K562 (cell line): ENCODE data around the gene ZBTB16. TPM values are rescaled to one million over a fixed set of nuclear protein-coding genes. Genes with fewer than 3 reads are reported as not detected.

Experiments used
- ATAC-seq: fragments of 200-7000 bp; cut with Tn5 transposase; 3 replicates; pipeline ENCODE4 v1.9.1; 2020; ENCODE audit warnings: moderate library complexity
- BruUV-seq: library from RNA; stranded (reverse); fragments of 400-500 nt; replicated peaks from 2 replicates; lab custom pipeline; 2021; lab: Mats Ljungman, UMichigan
- CTCF ChIA-PET: fragments of 300-600 bp; formaldehyde crosslinking; extraction: SDS; loops from one replicate; lab custom pipeline; 2021; ENCODE audit warnings: low intra/inter-chr PET ratio; lab: Yijun Ruan, JAX
- POLR2A ChIA-PET: fragments of 300-600, 350-650 bp; sonication (Branson Sonifier 250); formaldehyde crosslinking; extraction: SDS; loops from one replicate; lab custom pipeline; 2021; ENCODE audit warnings: antibody characterized with exemption, inconsistent platforms; lab: Yijun Ruan, JAX
- DNase-seq, 4 experiments: peaks; one replicate each; pipeline versions ENCODE4 v3.0.0 to v3.0.0-alpha.2; 2011 to 2018; ENCODE audit warnings: low spot score in 3 of 4, mixed read lengths in 3 of 4; ENCODE audit errors: extremely low read depth in 1 of 4
- FAIRE-seq: peaks from 2 replicates; lab custom pipeline; 2011; peaks lifted over from hg19 to GRCh38; lab: Jason Lieb, UNC
- H2AFZ ChIP-seq: 2 replicates; pipeline ENCODE4 v1.6.0; 2011; ENCODE audit warnings: low read depth, low read length, control low read depth, inconsistent platforms
- H3K27ac ChIP-seq: fragments of 200-600 bp; 3 replicates; pipeline ENCODE4 v1.8.0; 2011; ENCODE audit warnings: low read depth, mild to moderate bottlenecking, control low read depth, inconsistent platforms, low read length, moderate library complexity, mixed read lengths; ENCODE audit errors: extremely low read depth
- H3K27me3 ChIP-seq, 2 experiments: fragments of 300-600 bp in 1 of 2; 2 replicates in 1 of 2; 3 replicates in 1 of 2; pipeline versions ENCODE4 v1.6.0 to v1.8.0; 2011; ENCODE audit warnings: inconsistent platforms in 2 of 2, low read length in 2 of 2, mild to moderate bottlenecking in 1 of 2, mixed read lengths in 1 of 2, moderate library complexity in 1 of 2; ENCODE audit not compliant: control insufficient read depth in 2 of 2, insufficient read depth in 2 of 2
- H3K36me3 ChIP-seq: fragments of 300-600 bp; 3 replicates; pipeline ENCODE4 v1.8.0; 2011; ENCODE audit warnings: mild to moderate bottlenecking, low read length, inconsistent platforms; ENCODE audit not compliant: control insufficient read depth, insufficient read depth
- H3K4me1 ChIP-seq, 2 experiments: fragments of 200-600 bp in 1 of 2; replicated peaks in 1 of 2; 2 replicates in 1 of 2; 3 replicates in 1 of 2; pipeline versions ENCODE4 v1.5.1 to v1.8.0; 2011; ENCODE audit warnings: inconsistent platforms in 2 of 2, low read length in 2 of 2, mild to moderate bottlenecking in 1 of 2, mixed read lengths in 1 of 2, moderate library complexity in 1 of 2; ENCODE audit not compliant: control insufficient read depth in 2 of 2, insufficient read depth in 2 of 2
- H3K4me2 ChIP-seq: 2 replicates; pipeline ENCODE4 v1.6.1; 2011; ENCODE audit warnings: low read length, control low read depth, inconsistent platforms, mixed read lengths; ENCODE audit not compliant: insufficient read depth
- H3K4me3 ChIP-seq: fragments of 200-600 bp; sonication (generic), shearing (Covaris generic); 2 replicates; pipeline ENCODE4 v1.5.1; 2016; ENCODE audit warnings: control low read depth, inconsistent platforms
- H3K79me2 ChIP-seq: fragments of 200-600 bp; 3 replicates; pipeline ENCODE4 v1.8.0; 2011; ENCODE audit warnings: low read length, inconsistent platforms; ENCODE audit not compliant: control insufficient read depth, insufficient read depth
- H3K9ac ChIP-seq, 2 experiments: 2 replicates each; pipeline versions ENCODE4 v1.6.0 to v1.6.1; 2011; ENCODE audit warnings: low read depth in 2 of 2, low read length in 2 of 2, control low read depth in 1 of 2, inconsistent platforms in 1 of 2, mild to moderate bottlenecking in 1 of 2, mixed read lengths in 1 of 2; ENCODE audit not compliant: insufficient read depth in 1 of 2
- H3K9me1 ChIP-seq: one replicate; pipeline ENCODE4 v1.6.0; 2011; ENCODE audit warnings: inconsistent platforms, mild to moderate bottlenecking, low read length, moderate library complexity; ENCODE audit not compliant: control insufficient read depth, insufficient read depth
- H3K9me3 ChIP-seq: replicated peaks from 2 replicates; pipeline ENCODE4 v1.5.1; 2011; ENCODE audit warnings: low read depth, low read length, inconsistent platforms; ENCODE audit not compliant: control insufficient read depth, insufficient read depth
- H4K20me1 ChIP-seq: replicated peaks from 2 replicates; pipeline ENCODE4 v1.6.1; 2011; ENCODE audit warnings: low read length, inconsistent platforms, mixed read lengths; ENCODE audit not compliant: control insufficient read depth, insufficient read depth
- ARNT ChIP-seq, 2 experiments: fragments of 450-650 bp; IDR thresholded peaks; 2 replicates each; pipeline ENCODE4 v1.6.1; 2016; ENCODE audit warnings: mild to moderate bottlenecking in 1 of 2
- ETV1 ChIP-seq: fragments of 450-650 bp; conservative IDR thresholded peaks from 2 replicates; pipeline ENCODE4 v1.6.1; 2016; ENCODE audit warnings: missing genetic modification characterization, control low read depth, low read depth, missing compliant biosample characterization
- HNRNPLL ChIP-seq: fragments of 200-400 bp; formaldehyde crosslinking; IDR thresholded peaks from 2 replicates; pipeline ENCODE4 v1.6.1; 2017; ENCODE audit warnings: low read length, low read depth, mild to moderate bottlenecking; ENCODE audit not compliant: poor library complexity, severe bottlenecking
- MAFF ChIP-seq: IDR thresholded peaks from 2 replicates; pipeline ENCODE4 v1.6.1; 2012; ENCODE audit warnings: low read length, improper control_type of control experiment
- MAX ChIP-seq: sonication (generic); formaldehyde crosslinking; IDR thresholded peaks from 2 replicates; pipeline ENCODE4 v1.9.0; 2022; ENCODE audit warnings: mild to moderate bottlenecking, missing genetic modification reagents
- PHB ChIP-seq: fragments of 250-450 bp; sonication (Bioruptor Pico); IDR thresholded peaks from 2 replicates; pipeline ENCODE4 v1.5.0; 2021
- SNRNP70 ChIP-seq: fragments of 200-400 bp; formaldehyde crosslinking; optimal IDR thresholded peaks from 2 replicates; pipeline ENCODE3; 2017; ENCODE audit warnings: low read depth, low read length
- SRSF9 ChIP-seq: fragments of 200-400 bp; formaldehyde crosslinking; IDR thresholded peaks from 2 replicates; pipeline ENCODE4 v1.6.1; 2017; ENCODE audit warnings: low read depth, low read length, borderline replicate concordance
- TAF15 ChIP-seq: fragments of 200-400 bp; formaldehyde crosslinking; IDR thresholded peaks from 2 replicates; pipeline ENCODE4 v1.6.1; 2017; ENCODE audit warnings: mild to moderate bottlenecking, low read depth, low read length, moderate library complexity
- WHSC1 ChIP-seq: IDR thresholded peaks from one replicate; pipeline ENCODE4 v1.6.1; 2012; ENCODE audit warnings: low read length, control low read depth, inconsistent platforms
- ZNF695 ChIP-seq: fragments of 450-650 bp; formaldehyde crosslinking; IDR thresholded peaks from 2 replicates; pipeline ENCODE4 v1.4.0; 2020; ENCODE audit warnings: mild to moderate bottlenecking, moderate library complexity
- ZNF830 ChIP-seq: fragments of 250-450 bp; sonication (Bioruptor Pico); IDR thresholded peaks from 2 replicates; pipeline ENCODE4 v1.5.0; 2021; ENCODE audit warnings: mild to moderate bottlenecking
- WGBS: fragments of 100-300 bp; shearing (Covaris generic); methylation state at CpG from one replicate; pipeline ENCODE4 v1.1.6; 2016; ENCODE audit warnings: low coverage, mixed read lengths; ENCODE audit not compliant: insufficient coverage; ENCODE audit errors: missing lambda C conversion rate; 5-methylcytosine and 5-hydroxymethylcytosine counted together
- in situ Hi-C: fragments of 300-500 bp; cut with MboI; formaldehyde crosslinking; loops from 4 replicates; pipeline ENCODE4 v1.15.0; 2018; ENCODE audit warnings: inconsistent platforms, mixed read lengths
- intact Hi-C: fragments of 100-400 bp; cut with micrococcal nuclease; formaldehyde crosslinking; loops from 2 replicates; pipeline ENCODE4 v1.14.2; 2022
- polyA plus RNA-seq, 8 experiments: library from polyadenylated mRNA; depleted of rRNA in 4 of 8; stranded (reverse) in 5 of 8; unstranded in 3 of 8; fragments of >200 nt; fragmentation: Nextera tagmentation in 2 of 8; fragmentation: Illumina TruSeq in 1 of 8; extraction: Ambion mirVana in 2 of 8; extraction: Trizol in 1 of 8; gene quantifications; 2 replicates each; pipeline versions ENCODE4 v1.2.1 to v1.2.3, GENCODE V29; 2011 to 2014; ENCODE audit warnings: inconsistent platforms in 1 of 8, missing spikeins in 1 of 8
- total RNA-seq, 7 experiments: library from RNA; depleted of rRNA in 6 of 7; stranded (reverse); fragments of >200 nt in 6 of 7; fragmentation: Illumina TruSeq in 2 of 7; extraction: Trizol in 2 of 7; gene quantifications; 2 replicates each; pipeline versions ENCODE4 v1.2.1 to v1.2.3, GENCODE V29; 2011 to 2021; ENCODE audit warnings: low replicate concordance in 1 of 7
- TF ChIP-seq, protein P1 (sequence below), 2 experiments: fragments of 250-450 bp in 1 of 2; fragments of 450-650 bp in 1 of 2; sonication (Bioruptor Pico) in 1 of 2; IDR thresholded peaks; 2 replicates each; pipeline versions ENCODE4 v1.6.1 to v1.8.0; 2016 to 2021; ENCODE audit warnings: mild to moderate bottlenecking in 2 of 2, moderate library complexity in 2 of 2, missing compliant biosample characterization in 1 of 2, missing genetic modification characterization in 1 of 2
- TF ChIP-seq, protein P2 (sequence below): fragments of 250-450 bp; sonication (Bioruptor Pico); IDR thresholded peaks from 2 replicates; pipeline ENCODE4 v1.5.0; 2021; ENCODE audit warnings: mild to moderate bottlenecking, moderate library complexity
- TF ChIP-seq, protein P3 (sequence below): fragments of 450-650 bp; IDR thresholded peaks from 2 replicates; pipeline ENCODE4 v1.6.1; 2016; ENCODE audit warnings: mild to moderate bottlenecking
- TF ChIP-seq, protein P4 (sequence below): fragments of 250-450 bp; sonication (Bioruptor Pico); IDR thresholded peaks from 2 replicates; pipeline ENCODE4 v1.5.0; 2021

Gene ZBTB16
- total and polyA plus RNA-seq, 9 of the 15 experiments (the other 6 are each of a cell fraction or from before 2014, with no cell fraction given): 0.06 to 0.40 (median 0.24) TPM; not detected in 4

GRCh38 chr11:114256967-114257286 lies 197.4 kb downstream of the ZBTB16 start:
- ChIA-PET POLR2A (interaction anchor here (0.6 kb wide), 1 partner anchor 556 kb away, joined by 4 read pairs; no protein-coding TSS in a partner anchor), CTCF (no interaction called here)
- Histone ChIP-seq H3K9me1 (peaks cover 3% of the 10 kb centered on the region), H4K20me1 (no peaks in the 10 kb centered on the region), H2AFZ (no peak overlapping the region), H3K9me3 (no peaks in the 10 kb centered on the region), H3K27ac (no peak overlapping the region), H3K36me3 (no peaks in the 10 kb centered on the region), H3K4me2 (no peak overlapping the region), H3K9ac (no peak overlapping the region), H3K4me3 (no peak overlapping the region), H3K4me1 (peaks cover 6 to 24% of the 10 kb centered on the region in 2 experiments; a peak in 4 of 5 replicates), H3K27me3 (no peaks in the 10 kb centered on the region), H3K79me2 (no peaks in the 10 kb centered on the region)
- 77% methylated on average over 8 of the region's 10 CpGs for WGBS
- DNase-seq (no peak), ATAC-seq (no peak), FAIRE-seq (no peak)
- intact Hi-C loops: no loop called here
- in situ Hi-C loops: loop anchor here (25.0 kb wide), 1 partner anchor 945 kb away; the partner anchor contains the start of gene TTC12
- no TSS peak for BruUV-seq
- TF ChIP-seq SRSF9: no peak
- TF ChIP-seq, protein P1, sequence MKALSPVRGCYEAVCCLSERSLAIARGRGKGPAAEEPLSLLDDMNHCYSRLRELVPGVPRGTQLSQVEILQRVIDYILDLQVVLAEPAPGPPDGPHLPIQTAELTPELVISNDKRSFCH (CRISPR knock-in tag; IDR thresholded peaks at IDR 0.05): no peak
- TF ChIP-seq, protein P1 (tag; IDR thresholded peaks at IDR 0.05): no peak
- no peak for TF ChIP-seq ARNT (IDR thresholded peaks at IDR 0.05)
- TF ChIP-seq, protein P2, sequence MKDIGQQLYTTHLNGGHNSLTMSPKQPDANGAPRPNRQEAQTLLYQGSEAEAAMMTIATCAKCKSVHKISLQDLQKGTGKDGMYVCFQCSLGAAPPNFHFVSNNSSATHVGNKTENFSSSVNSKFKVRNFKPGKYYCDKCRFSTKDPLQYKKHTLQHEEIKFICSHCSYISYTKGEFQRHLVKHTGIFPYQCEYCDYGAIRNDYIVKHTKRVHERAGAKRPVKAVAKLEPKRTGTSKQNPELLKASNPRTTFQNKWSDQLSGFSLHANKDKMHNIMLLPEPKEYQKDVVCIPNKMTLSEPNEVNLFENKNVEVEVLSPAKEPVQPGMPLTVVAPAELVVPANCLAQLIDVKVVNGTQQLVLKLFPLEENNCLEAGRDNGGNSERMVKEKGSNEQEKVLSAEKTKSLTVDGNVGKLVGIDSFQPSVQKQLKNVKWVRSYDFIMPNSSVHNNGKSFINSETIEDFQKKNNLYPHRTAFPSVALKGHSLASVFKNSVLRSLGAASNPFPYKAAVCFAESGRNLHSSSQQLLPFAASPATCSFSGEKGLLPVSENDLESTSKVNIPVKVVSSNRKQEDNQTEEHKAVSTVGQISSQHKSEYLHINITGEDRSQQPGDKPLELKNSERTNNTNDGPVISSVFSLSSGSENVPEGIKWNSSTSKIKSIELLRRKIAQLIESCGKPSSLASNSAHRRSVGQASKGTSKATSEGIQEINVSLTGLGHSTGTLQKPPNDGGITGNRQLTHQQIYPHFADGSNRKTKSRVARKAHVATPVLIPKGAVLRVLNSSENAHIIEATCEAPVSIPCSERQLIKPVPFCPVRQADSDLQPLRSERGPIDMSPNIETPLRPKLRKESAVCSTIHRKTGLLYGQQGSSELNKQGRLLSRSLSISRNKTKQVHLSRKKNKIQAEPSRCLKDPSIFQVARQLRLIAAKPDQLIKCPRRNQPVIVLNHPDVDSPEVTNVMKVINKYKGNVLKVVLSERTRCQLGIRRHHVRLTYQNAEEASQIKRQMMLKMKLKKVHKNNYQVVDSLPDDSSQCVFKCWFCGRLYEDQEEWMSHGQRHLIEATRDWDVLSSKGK (CRISPR knock-in tag): no peak
- TF ChIP-seq MAX (CRISPR knock-in tag): no peak
- no peak for TF ChIP-seq ZNF830 (CRISPR knock-in tag)
- no peak for TF ChIP-seq SNRNP70
- TF ChIP-seq HNRNPLL: no peak
- TF ChIP-seq ETV1 (tag): no peak
- no peak for TF ChIP-seq MAFF
- no peak for TF ChIP-seq ZNF695 (CRISPR knock-in tag)
- no peak for TF ChIP-seq PHB
- TF ChIP-seq WHSC1: no peak
- TF ChIP-seq TAF15: no peak
- TF ChIP-seq, protein P3, sequence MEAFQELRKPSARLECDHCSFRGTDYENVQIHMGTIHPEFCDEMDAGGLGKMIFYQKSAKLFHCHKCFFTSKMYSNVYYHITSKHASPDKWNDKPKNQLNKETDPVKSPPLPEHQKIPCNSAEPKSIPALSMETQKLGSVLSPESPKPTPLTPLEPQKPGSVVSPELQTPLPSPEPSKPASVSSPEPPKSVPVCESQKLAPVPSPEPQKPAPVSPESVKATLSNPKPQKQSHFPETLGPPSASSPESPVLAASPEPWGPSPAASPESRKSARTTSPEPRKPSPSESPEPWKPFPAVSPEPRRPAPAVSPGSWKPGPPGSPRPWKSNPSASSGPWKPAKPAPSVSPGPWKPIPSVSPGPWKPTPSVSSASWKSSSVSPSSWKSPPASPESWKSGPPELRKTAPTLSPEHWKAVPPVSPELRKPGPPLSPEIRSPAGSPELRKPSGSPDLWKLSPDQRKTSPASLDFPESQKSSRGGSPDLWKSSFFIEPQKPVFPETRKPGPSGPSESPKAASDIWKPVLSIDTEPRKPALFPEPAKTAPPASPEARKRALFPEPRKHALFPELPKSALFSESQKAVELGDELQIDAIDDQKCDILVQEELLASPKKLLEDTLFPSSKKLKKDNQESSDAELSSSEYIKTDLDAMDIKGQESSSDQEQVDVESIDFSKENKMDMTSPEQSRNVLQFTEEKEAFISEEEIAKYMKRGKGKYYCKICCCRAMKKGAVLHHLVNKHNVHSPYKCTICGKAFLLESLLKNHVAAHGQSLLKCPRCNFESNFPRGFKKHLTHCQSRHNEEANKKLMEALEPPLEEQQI: no peak
- TF ChIP-seq, protein P4, sequence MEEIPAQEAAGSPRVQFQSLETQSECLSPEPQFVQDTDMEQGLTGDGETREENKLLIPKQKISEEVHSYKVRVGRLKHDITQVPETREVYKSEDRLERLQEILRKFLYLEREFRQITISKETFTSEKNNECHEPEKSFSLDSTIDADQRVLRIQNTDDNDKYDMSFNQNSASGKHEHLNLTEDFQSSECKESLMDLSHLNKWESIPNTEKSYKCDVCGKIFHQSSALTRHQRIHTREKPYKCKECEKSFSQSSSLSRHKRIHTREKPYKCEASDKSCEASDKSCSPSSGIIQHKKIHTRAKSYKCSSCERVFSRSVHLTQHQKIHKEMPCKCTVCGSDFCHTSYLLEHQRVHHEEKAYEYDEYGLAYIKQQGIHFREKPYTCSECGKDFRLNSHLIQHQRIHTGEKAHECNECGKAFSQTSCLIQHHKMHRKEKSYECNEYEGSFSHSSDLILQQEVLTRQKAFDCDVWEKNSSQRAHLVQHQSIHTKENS: no peak
